CD4-positive, alpha-beta T cell (primary cell): ENCODE measurements around the gene CRIP1. TPM values are rescaled to one million over a fixed set of nuclear protein-coding genes. Genes with fewer than 3 reads are reported as not detected.

ENCODE experiments used
- ATAC-seq: fragments of 200-7000 bp; cut with Tn5 transposase; one replicate; pipeline ENCODE4 v1.10.0; 2022; ENCODE audit warnings: mild to moderate bottlenecking; ENCODE audit not compliant: poor library complexity
- CTCF ChIA-PET: fragments of 350-600 bp; sonication (Branson Sonifier 250); formaldehyde crosslinking; loops from one replicate; lab custom pipeline; 2021; ENCODE audit warnings: antibody characterized with exemption, inconsistent platforms; lab: Charles Lee
- POLR2A ChIA-PET: fragments of 350-600 bp; sonication (Branson Sonifier 250); formaldehyde crosslinking; loops from one replicate; lab custom pipeline; 2021; ENCODE audit warnings: antibody characterized with exemption, inconsistent platforms; lab: Charles Lee
- DNase-seq, 14 experiments: peaks; one replicate each; pipeline ENCODE4 v3.0.0-alpha.2; 2013 to 2020; ENCODE audit warnings: mixed read lengths in 2 of 14
- H3K27ac ChIP-seq, 2 donors: one replicate each; pipeline versions ENCODE4 v1.5.1 to v1.7.0; 2013; ENCODE audit warnings: low read length in 2 of 2, low read depth in 1 of 2, mild to moderate bottlenecking in 1 of 2
- H3K27me3 ChIP-seq, 2 experiments: 1 replicate in 1 of 2; 2 replicates in 1 of 2; pipeline versions ENCODE4 v1.6.1 to v1.7.0; 2013; ENCODE audit warnings: low read length in 2 of 2, control low read depth in 1 of 2, mild to moderate bottlenecking in 1 of 2, moderate library complexity in 1 of 2; ENCODE audit not compliant: insufficient read depth in 2 of 2, control insufficient read depth in 1 of 2
- H3K36me3 ChIP-seq: one replicate; pipeline ENCODE4 v1.6.1; 2013; ENCODE audit warnings: low read length, control low read depth; ENCODE audit not compliant: insufficient read depth
- H3K4me1 ChIP-seq: one replicate; pipeline ENCODE4 v1.6.1; 2013; ENCODE audit warnings: low read length, control low read depth; ENCODE audit not compliant: insufficient read depth
- H3K4me3 ChIP-seq: one replicate; pipeline ENCODE4 v1.5.1; 2013; ENCODE audit warnings: mild to moderate bottlenecking, low read length, moderate library complexity
- H3K9me3 ChIP-seq, 2 experiments: 1 replicate in 1 of 2; 2 replicates in 1 of 2; pipeline versions ENCODE4 v1.6.1 to v1.7.0; 2013; ENCODE audit warnings: low read length in 2 of 2, mild to moderate bottlenecking in 2 of 2, control low read depth in 1 of 2, moderate library complexity in 1 of 2; ENCODE audit not compliant: control insufficient read depth in 1 of 2, insufficient read depth in 1 of 2
- H3K27ac Mint-ChIP-seq: one replicate; pipeline ENCODE4 v1.8.0; 2020; ENCODE audit warnings: mixed read lengths
- H3K27me3 Mint-ChIP-seq: one replicate; pipeline ENCODE4 v1.8.0; 2021; ENCODE audit warnings: mixed read lengths
- H3K36me3 Mint-ChIP-seq: one replicate; pipeline ENCODE4 v1.8.0; 2021; ENCODE audit warnings: low read depth, mixed read lengths
- H3K4me1 Mint-ChIP-seq: one replicate; pipeline ENCODE4 v1.8.0; 2021; ENCODE audit warnings: low read depth, mixed read lengths
- H3K4me3 Mint-ChIP-seq: one replicate; pipeline ENCODE4 v1.8.0; 2020; ENCODE audit warnings: mild to moderate bottlenecking, mixed read lengths
- H3K9me3 Mint-ChIP-seq: one replicate; pipeline ENCODE4 v1.8.0; 2020; ENCODE audit warnings: mixed read lengths
- intact Hi-C, 2 experiments: fragments of 100-400 bp; cut with DNase I in 1 of 2; cut with micrococcal nuclease in 1 of 2; formaldehyde crosslinking; loops; one replicate each; pipeline versions ENCODE4 v1.15.1 to v1.9.0; 2023 to 2025; cut with DNase I, micrococcal nuclease
- total RNA-seq, 174 experiments: library from RNA in 2 of 174; stranded (reverse) in 2 of 174; gene quantifications; one replicate each; pipeline ENCODE4 v1.2.3 and lab custom pipeline; 2021 to 2026
- TF ChIP-seq, protein P1 (sequence below): fragments of 200-600 bp; IDR thresholded peaks from one replicate; pipeline ENCODE4 v1.8.0; 2022; ENCODE audit warnings: antibody characterized with exemption, mild to moderate bottlenecking

CRIP1 gene
- total RNA-seq, 2 experiments from 2014 or later = 250 to 258 TPM

DNA sequence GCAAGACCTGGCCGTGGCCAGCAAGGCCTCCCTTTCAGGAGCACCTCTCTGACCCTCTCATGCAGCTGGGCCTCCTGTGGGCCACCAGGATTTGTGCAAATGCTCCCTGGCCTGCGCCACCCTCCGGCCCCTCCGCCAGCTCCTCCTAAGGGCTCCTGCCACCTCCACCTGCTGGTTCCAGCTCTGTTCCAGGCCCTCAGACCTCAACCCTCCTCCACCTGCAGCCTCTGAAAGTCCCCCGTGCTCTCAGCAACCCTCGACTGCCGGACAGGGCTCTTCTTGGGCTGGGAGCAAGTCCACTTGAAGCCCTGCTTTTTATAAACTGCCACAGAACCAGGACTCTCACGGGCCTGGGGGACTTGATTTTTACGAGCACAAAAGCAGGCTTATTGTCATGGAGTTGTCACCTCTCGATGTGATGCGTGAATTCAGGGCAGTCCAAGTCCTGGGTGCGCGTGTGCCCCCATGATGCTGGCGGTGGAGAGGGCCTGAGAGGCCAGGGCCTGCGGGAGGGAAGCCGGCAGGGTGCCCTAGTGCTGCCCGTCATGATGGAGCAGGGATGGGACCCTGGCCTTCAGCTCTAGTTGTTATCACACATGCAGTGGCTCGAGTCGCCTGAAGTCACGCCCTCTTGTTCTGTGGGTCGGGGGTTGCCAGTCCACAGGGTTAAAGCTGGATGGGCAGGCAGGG, 13.5 kb downstream of the CRIP1 start:
- no peak for ATAC-seq
- Mint-ChIP-seq H3K36me3 (no peaks in the 10 kb centered on the region), H3K9me3 (no peaks in the 10 kb centered on the region), H3K27ac (peak overlapping the region; percentile 17), H3K27me3 (no peaks in the 10 kb centered on the region), H3K4me3 (no peak overlapping the region), H3K4me1 (no peaks in the 10 kb centered on the region)
- no peaks in the 10 kb centered on the region for H3K27me3 ChIP-seq
- H3K36me3 ChIP-seq = peaks cover 9% of the 10 kb centered on the region
- H3K9me3 ChIP-seq = no peaks in the 10 kb centered on the region
- no peak overlapping the region for H3K27ac ChIP-seq
- ChIA-PET POLR2A (no interaction called here), CTCF (interaction anchor here (2.0 kb wide), 1 partner anchor 10 kb away, joined by 6 read pairs; the partner anchor contains the start of gene TEDC1)
- H3K4me1 ChIP-seq = no peaks in the 10 kb centered on the region
- DNase-seq = peak in 1 of 14 experiments; percentile 42
- TF ChIP-seq, protein P1, sequence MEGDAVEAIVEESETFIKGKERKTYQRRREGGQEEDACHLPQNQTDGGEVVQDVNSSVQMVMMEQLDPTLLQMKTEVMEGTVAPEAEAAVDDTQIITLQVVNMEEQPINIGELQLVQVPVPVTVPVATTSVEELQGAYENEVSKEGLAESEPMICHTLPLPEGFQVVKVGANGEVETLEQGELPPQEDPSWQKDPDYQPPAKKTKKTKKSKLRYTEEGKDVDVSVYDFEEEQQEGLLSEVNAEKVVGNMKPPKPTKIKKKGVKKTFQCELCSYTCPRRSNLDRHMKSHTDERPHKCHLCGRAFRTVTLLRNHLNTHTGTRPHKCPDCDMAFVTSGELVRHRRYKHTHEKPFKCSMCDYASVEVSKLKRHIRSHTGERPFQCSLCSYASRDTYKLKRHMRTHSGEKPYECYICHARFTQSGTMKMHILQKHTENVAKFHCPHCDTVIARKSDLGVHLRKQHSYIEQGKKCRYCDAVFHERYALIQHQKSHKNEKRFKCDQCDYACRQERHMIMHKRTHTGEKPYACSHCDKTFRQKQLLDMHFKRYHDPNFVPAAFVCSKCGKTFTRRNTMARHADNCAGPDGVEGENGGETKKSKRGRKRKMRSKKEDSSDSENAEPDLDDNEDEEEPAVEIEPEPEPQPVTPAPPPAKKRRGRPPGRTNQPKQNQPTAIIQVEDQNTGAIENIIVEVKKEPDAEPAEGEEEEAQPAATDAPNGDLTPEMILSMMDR = no peak
- intact Hi-C loops = no loop called here
- H3K4me3 ChIP-seq = no peak overlapping the region

DNA sequence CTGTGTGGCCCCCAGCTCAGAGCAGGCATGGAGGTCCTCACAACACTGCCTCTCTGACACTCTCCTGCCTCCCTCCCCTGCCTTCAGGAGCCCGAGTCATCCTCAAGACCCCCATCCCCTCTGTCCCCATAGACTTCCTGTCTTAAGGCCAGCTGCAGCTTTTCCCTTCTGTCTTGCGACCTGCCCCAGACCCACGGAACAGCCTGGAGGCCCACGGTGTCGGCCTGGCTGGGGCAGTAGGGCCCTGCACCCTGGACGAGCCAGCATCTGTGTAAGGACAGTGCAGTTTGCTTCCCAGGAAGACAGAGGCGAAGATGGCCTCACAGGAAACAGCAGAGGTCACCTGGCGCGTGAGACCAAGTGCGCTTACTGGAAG, 14.0 kb downstream of the CRIP1 start:
- TF ChIP-seq, protein P1 = no peak
- intact Hi-C loops = no loop called here

DNA sequence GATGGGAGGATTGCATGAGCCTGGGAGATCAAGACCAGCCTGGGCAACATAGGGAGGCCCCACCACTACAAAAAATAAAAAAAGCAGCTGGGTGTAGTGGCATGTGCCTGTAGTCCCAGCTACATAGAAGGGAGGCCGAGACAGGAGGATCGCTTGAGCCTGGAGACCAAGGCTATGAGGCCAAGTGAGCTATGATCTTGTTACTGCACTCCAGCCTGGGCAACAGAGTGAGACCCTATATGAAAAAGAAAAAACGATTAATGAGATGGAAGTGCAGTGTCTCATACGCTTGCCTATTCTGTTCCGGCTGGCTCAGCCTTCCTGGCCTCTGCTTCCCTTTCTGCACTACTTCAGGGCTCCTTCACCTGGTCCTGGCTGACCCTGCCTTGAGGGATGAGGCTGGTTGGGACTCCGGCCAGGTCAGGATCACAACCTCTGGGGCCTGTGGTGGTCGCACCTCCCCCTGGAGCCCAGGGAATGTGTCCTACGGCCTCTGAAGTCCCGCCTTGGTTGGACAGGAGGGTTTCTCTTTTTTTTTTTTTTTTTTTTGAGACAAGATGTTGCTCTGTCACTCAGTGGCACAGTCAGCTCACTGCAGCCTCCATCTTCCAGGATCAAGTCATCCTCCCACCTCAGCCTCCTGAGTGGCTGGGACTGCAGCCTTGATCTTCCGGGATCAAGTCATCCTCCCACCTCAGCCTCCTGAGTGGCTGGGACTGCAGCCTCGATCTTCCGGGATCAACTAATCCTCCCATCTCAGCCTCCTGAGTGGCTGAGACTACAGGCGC, 15.0 kb downstream of the CRIP1 start:
- Mint-ChIP-seq H3K9me3 (no peaks in the 10 kb centered on the region), H3K36me3 (no peaks in the 10 kb centered on the region), H3K27me3 (no peaks in the 10 kb centered on the region), H3K4me1 (no peaks in the 10 kb centered on the region), H3K27ac (peak overlapping the region; percentile 65), H3K4me3 (no peak overlapping the region)
- peak in 1 of 14 experiments; percentile 53 for DNase-seq
- Histone ChIP-seq H3K27me3 (no peaks in the 10 kb centered on the region), H3K9me3 (no peaks in the 10 kb centered on the region), H3K36me3 (peaks cover 9% of the 10 kb centered on the region), H3K4me1 (no peaks in the 10 kb centered on the region), H3K4me3 (no peak overlapping the region), H3K27ac (no peak overlapping the region)
- CTCF ChIA-PET = interaction anchor here (1.7 to 2.0 kb wide), 2 partner anchors 11 to 21 kb away, joined by 5 to 6 read pairs; partner anchors contain the start of gene TEDC1
- no peak for ATAC-seq
- POLR2A ChIA-PET = no interaction called here
- TF ChIP-seq, protein P1 = no peak
- intact Hi-C loops = no loop called here

More for the DNA sequence above, 14.0 kb downstream of the CRIP1 start:
- Histone ChIP-seq H3K27me3 (no peaks in the 10 kb centered on the region), H3K9me3 (no peaks in the 10 kb centered on the region), H3K4me3 (no peak overlapping the region), H3K27ac (no peak overlapping the region), H3K4me1 (no peaks in the 10 kb centered on the region), H3K36me3 (peaks cover 9% of the 10 kb centered on the region)
- no peak overlapping the region for H3K4me3 Mint-ChIP-seq
- H3K4me1 Mint-ChIP-seq = no peaks in the 10 kb centered on the region
- H3K9me3 Mint-ChIP-seq = no peaks in the 10 kb centered on the region
- no peaks in the 10 kb centered on the region for H3K27me3 Mint-ChIP-seq
- ATAC-seq (no peak), DNase-seq (peak in 1 of 14 experiments; percentile 38)
- H3K36me3 Mint-ChIP-seq = no peaks in the 10 kb centered on the region
- ChIA-PET CTCF (interaction anchor here (2.0 kb wide), 1 partner anchor 10 kb away, joined by 6 read pairs; the partner anchor contains the start of gene TEDC1), POLR2A (no interaction called here)
- peak overlapping the region; percentile 17 for H3K27ac Mint-ChIP-seq
